Measurements from ENCODE around the gene KRTAP10-11. TPM values are rescaled to one million over a fixed set of nuclear protein-coding genes. Genes with fewer than 3 reads are reported as not detected.
"Not testable (repeated sequence)": the region's sequence is repeated elsewhere in the genome, so short reads cannot be mapped to it uniquely, and the experiment has no call there.

The KRTAP10-11 gene
- total and polyA plus RNA-seq, 2 of the 8 experiments (the other 6 are each of a cell fraction or from before 2014, with no cell fraction given), result not detected

- H3K14ac ChIP-seq (ENCODE audit: insufficient read length); H2BK15ac ChIP-seq (ENCODE audit: low read length); FAIRE-seq; H2BK20ac ChIP-seq (ENCODE audit: low read length); H4K20me1 ChIP-seq (replicated peaks in 1 of 2; ENCODE audit: control insufficient read depth in 1 of 2, insufficient read depth in 2 of 2, low read length in 2 of 2); H2AFZ ChIP-seq (ENCODE audit: low read length); H4K8ac ChIP-seq (ENCODE audit: extremely low read depth, insufficient read depth, low read length); H3K4me2 ChIP-seq (ENCODE audit: insufficient read depth in 1 of 2, low read depth in 2 of 2, low read length in 2 of 2); H4K91ac ChIP-seq (replicated peaks; ENCODE audit: insufficient read length, low read length); H3K9ac ChIP-seq (replicated peaks in 1 of 4; ENCODE audit: extremely low read depth in 1 of 4, low read depth in 3 of 4, low read length in 3 of 4); H2BK120ac ChIP-seq (replicated peaks; ENCODE audit: low read depth, low read length); POLR2A ChIA-PET (ENCODE audit: partially characterized antibody); H3K4me1 ChIP-seq (replicated peaks in 1 of 4; ENCODE audit: control insufficient read depth in 3 of 4, insufficient read depth in 4 of 4, low read length in 3 of 4); H3K23ac ChIP-seq (ENCODE audit: insufficient read length); H2BK5ac ChIP-seq (ENCODE audit: low read depth, low read length); H3K36me3 ChIP-seq (ENCODE audit: control insufficient read depth in 2 of 4, insufficient read depth in 4 of 4, low read length in 3 of 4); H2BK12ac ChIP-seq (ENCODE audit: low read depth, low read length); H3K56ac ChIP-seq (replicated peaks; ENCODE audit: insufficient read length, low read depth, low read length); H3K79me1 ChIP-seq (ENCODE audit: low read depth, low read length); H2AK5ac ChIP-seq (ENCODE audit: low read depth, low read length); H3K27me3 ChIP-seq (replicated peaks in 1 of 4; ENCODE audit: control insufficient read depth in 3 of 4, extremely low read depth in 1 of 4, insufficient read depth in 3 of 4, low read length in 3 of 4); H3K4ac ChIP-seq (replicated peaks; ENCODE audit: insufficient read length, low read depth, low read length); H4K5ac ChIP-seq (ENCODE audit: insufficient read length, low read depth, low read length); H3K79me2 ChIP-seq (ENCODE audit: control insufficient read depth in 1 of 2, insufficient read depth in 2 of 2, low read length in 2 of 2); H3K18ac ChIP-seq (ENCODE audit: extremely low read depth, low read length); H3K4me3 ChIP-seq (ENCODE audit: extremely low read depth in 1 of 4, insufficient read depth in 2 of 4, low read depth in 3 of 4, low read length in 4 of 4); H3K23me2 ChIP-seq (ENCODE audit: low read depth, low read length); H3K27ac ChIP-seq (ENCODE audit: low read depth, low read length): not testable (repeated sequence)
- TF ChIP-seq KDM1A (IDR thresholded peaks at IDR 0.05; ENCODE audit: borderline replicate concordance, low read length), result 0 out of 2 replicates have a peak, but pooled peaks have one; percentile 13
- 83% methylated on average over 15 of the region's 20 CpGs; no CpG with 5 or more reads in 1 of the 2 experiments for WGBS, 2 experiments (ENCODE audit: extremely low coverage in 1 of 2, insufficient coverage in 1 of 2, insufficient read length in 1 of 2, insufficient replicate concordance in 2 of 2, low coverage in 1 of 2, low lambda C conversion rate in 2 of 2, missing lambda C conversion rate in 1 of 2)
- H3K9me3 ChIP-seq (ENCODE audit: insufficient read depth in 2 of 2, low read depth in 1 of 2, low read length in 1 of 2), result peaks cover 16% of the 10 kb centered on the region in 2 experiments
- CTCF ChIA-PET (ENCODE audit: partially characterized antibody), result interaction anchor here (0.6 to 2.5 kb wide), 6 partner anchors 8 to 395 kb away, joined by 3 to 9 read pairs (median 3); no protein-coding TSS in a partner anchor
- peak in 1 of 2 experiments; percentile 42 for DNase-seq (ENCODE audit: low read depth in 1 of 2, low spot score in 2 of 2)
Observed at GRCh38 chr21:44627181-44627822, 18.9 kb upstream of the KRTAP10-11 start.
